Astrocyte of the cerebellum (primary cell): ENCODE measurements around the gene USP32.
"Not testable (repeated sequence)": the region's sequence is repeated elsewhere in the genome, so short reads cannot be mapped to it uniquely, and the experiment has no call there.

Experiments
- DNase-seq: peaks from one replicate; pipeline ENCODE4 v3.0.0-alpha.2; 2011; ENCODE audit warnings: low read depth
- H3K4me3 ChIP-seq: 2 replicates; pipeline ENCODE4 v1.5.1; 2011; ENCODE audit warnings: mild to moderate bottlenecking, low read depth, low read length, moderate library complexity
- CTCF ChIP-seq: IDR thresholded peaks from 2 replicates; pipeline ENCODE4 v1.5.1; 2012; ENCODE audit warnings: low read length, low read depth, moderate library complexity, mild to moderate bottlenecking; ENCODE audit errors: missing control alignments
- in situ Hi-C: cut with HindIII; loops from 2 replicates; pipeline ENCODE4 v1.10.0; 2017; ENCODE audit warnings: low sequenced_read_pairs

The USP32 gene

DNA sequence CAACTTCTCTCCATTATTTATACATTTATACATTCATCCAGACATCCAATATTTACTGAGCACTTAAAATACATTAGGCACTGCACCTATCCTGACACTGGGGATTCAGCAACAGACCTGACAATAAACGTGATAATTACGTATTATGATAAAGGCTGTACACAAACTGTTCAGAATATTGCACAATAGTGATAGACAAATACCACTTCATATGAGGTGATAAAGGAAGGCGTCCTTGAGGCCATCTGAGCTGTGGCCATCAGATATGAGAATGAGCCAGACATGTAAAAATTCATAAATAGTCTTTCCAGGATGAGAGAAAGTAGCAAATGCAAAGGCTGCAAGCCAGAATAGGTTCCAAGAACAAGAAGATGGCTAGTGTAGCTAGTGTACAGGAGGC is 8.6 kb downstream of the USP32 start:
- in situ Hi-C loops = no loop called here
- H3K4me3 ChIP-seq = no peak overlapping the region
- no peak for DNase-seq
- no peak for TF ChIP-seq CTCF

DNA sequence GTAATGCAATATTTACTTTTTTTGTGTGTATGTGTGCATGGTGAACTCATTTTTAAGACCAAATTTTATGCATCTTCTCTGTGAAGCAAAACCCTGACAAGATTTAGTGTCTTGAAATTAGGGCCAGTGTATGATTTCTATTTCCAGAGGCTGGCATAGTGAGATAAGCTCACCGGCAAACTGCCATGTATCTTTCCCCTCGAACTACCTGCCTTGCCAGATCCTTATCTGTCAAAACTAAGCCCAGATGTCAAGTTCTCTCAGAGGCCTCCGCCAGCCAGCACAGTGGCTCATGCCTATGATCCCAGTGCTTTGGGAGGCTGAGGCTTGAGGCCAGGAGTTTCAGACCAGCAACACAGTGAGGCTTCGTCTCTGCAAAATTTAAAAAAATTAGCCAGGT is 10.0 kb downstream of the USP32 start:
- no peak overlapping the region for H3K4me3 ChIP-seq
- in situ Hi-C loops = no loop called here
- TF ChIP-seq CTCF = no peak
- DNase-seq = no peak

DNA sequence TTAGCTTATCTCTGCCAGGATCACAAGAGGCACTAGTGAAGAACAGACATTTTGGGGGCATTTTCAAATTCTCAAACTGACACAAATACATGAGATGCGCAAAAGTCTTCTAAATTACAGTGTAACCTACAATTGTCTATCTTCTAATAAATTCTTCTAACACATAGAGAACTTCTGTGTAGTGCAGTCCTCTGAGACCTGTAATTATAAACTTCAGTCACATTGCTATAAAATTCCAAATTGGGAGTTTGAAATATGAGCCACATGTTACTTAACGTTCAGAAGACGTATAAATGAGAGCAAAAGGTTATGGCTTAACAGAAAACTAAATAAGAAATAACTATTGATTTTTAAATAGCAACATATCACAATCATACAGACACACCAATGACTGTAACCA is 12.5 kb downstream of the USP32 start:
- H3K4me3 ChIP-seq, in situ Hi-C loops, DNase-seq: not testable (repeated sequence)

DNA sequence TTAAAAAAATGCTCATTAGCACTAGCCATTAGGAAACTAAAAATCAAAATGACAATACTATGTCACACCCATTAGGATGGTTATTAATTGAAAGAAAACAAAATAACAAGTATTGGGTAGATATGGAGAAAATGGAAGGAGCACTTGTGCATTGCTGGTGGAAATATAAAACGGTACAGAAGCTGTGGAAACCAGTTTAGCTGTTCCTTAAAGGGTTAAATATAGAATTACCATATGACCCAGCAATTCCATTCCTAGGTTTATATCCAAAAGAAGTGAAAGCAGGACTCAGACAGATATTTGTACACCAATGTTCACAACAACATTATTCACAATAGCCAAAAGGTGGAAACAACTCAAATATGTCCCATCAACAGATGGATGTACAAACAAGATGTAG is 13.7 kb downstream of the USP32 start:
- in situ Hi-C loops, DNase-seq, H3K4me3 ChIP-seq: not testable (repeated sequence)

DNA sequence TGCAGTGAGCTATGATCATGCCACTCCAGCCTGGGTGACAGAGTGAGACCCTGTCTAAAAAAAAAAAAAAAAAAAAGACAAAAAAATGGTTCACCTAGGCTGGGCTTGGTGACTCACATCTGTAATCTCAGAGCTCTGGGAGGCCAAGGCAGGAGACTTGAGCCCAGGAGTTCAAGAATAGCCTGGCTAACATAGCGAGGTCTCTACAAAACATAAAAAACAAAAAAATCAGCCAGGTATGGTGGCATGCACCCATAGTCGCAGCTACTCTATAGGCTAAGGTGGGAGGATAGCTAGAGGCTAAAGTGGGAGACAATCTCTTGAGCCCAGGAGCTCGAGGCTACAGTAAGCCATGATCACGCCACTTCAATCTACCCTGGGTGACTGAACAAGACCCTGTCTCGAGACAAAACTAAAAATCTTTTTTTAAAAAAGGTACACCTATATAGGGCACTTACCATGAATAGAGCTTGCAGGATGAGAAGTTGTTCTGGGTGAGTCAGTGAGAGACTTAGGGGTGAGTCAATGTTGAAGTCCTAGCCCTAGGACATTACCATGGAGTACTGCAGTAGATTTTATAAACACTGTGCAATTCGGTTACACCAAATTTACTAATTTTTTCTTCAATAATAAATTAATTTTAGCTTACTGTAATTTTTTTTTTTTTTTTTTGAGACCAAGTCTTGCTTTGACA is 19.0 kb downstream of the USP32 start:
- H3K4me3 ChIP-seq = no peak overlapping the region
- in situ Hi-C loops = no loop called here
- TF ChIP-seq CTCF = no peak
- no peak for DNase-seq

DNA sequence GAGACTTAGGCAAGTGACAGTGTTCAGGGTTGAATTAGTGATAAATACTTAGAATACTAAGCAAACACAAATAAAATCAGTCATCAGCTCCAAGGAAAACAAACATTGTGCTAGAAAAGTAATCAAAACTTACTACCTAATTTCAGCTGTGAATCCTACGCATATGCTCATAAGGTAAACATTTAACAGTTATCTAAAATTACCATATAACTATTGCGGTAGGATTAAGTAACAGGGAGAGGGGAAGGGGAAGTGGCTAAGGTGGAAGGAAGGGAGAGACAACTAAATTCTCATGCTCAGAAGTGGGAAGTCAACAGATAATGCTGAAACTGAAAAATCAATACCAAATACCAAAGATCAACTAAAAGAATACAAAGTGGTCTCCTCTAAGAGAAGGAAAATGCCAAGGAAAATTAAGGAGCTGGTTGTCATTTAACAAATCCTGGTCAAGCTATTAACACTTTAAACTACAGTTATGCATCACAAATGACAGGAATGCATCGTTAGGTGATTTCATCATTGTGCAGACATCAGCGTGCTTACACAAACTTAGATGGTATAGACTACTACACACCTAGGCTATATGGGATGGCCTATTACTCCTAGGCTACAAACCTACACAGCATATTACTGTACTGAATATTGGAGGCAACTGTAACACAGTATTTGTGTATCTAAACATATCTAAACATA is 20.0 kb downstream of the USP32 start:
- TF ChIP-seq CTCF = no peak
- in situ Hi-C loops = no loop called here
- no peak overlapping the region for H3K4me3 ChIP-seq
- no peak for DNase-seq

DNA sequence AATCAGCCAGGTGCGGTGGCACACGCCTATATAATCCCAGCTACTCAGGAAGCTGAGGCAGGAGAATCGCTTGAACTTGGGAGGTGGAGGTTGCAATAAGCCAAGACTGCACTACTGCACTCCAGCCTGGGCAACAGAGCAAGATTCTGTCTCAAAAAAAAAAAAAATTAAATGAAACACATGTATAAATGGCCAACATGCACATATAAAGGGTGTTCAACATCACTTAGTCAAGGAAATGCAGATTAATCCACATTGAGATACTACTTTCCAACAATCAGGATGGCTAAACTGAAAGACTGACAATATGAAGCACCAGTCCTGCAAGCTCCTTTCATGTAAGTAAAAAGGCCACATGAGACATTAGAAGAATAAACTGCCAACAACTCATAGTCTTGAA is 20.5 kb downstream of the USP32 start:
- in situ Hi-C loops = no loop called here
- no peak overlapping the region for H3K4me3 ChIP-seq
- DNase-seq = no peak
- no peak for TF ChIP-seq CTCF
